Measurements from ENCODE around the gene LILRB1. TPM values are rescaled to one million over a fixed set of nuclear protein-coding genes. Genes with fewer than 3 reads are reported as not detected.

Gene LILRB1
- total and polyA plus RNA-seq, 2 donors from 2014 or later, result 0.41 to 10.9 TPM

DNA sequence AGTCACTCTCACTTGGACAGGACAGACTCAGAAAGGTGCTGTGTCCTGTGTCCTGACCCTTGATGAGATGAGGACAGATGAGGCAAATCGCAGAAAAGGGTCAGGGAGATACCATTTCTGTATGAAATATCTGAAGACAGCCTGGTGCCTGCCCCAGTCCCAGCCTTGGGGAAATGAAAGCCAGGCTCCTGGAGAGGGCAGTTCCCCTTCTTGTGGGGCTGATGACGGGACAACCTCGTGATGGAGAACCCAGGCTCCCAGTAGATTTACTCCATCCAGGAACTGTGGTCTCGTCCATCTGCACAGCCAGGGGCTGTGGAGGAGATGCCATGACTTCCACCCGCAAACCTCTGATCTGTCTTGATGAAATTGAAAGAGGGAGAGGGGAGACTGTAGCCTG is 13.8 kb downstream of the LILRB1 start:
- Histone ChIP-seq H3K9ac (ENCODE audit: low read length in 3 of 3) (no peak overlapping the region), H3K9me3 (ENCODE audit: control insufficient read depth in 2 of 3, insufficient read depth in 1 of 3, low read length in 3 of 3) (no peaks in the 10 kb centered on the region), H3K36me3 (ENCODE audit: control insufficient read depth in 2 of 3, insufficient read depth in 3 of 3, low read length in 3 of 3) (no peaks in the 10 kb centered on the region), H3K27ac (ENCODE audit: low read depth in 2 of 2, low read length in 2 of 2) (no peak overlapping the region), H3K27me3 (ENCODE audit: control insufficient read depth, insufficient read depth, low read length) (no peaks in the 10 kb centered on the region), H3K4me3 (ENCODE audit: low read length in 3 of 3) (no peak overlapping the region), H3K4me1 (ENCODE audit: control insufficient read depth in 2 of 3, insufficient read depth in 2 of 3, low read depth in 1 of 3, low read length in 3 of 3) (no peaks in the 10 kb centered on the region)
- intact Hi-C loops (cut with DNase I), result no loop called here
- DNase-seq (no peak), FAIRE-seq (no peak)
- TF ChIP-seq, protein P1, sequence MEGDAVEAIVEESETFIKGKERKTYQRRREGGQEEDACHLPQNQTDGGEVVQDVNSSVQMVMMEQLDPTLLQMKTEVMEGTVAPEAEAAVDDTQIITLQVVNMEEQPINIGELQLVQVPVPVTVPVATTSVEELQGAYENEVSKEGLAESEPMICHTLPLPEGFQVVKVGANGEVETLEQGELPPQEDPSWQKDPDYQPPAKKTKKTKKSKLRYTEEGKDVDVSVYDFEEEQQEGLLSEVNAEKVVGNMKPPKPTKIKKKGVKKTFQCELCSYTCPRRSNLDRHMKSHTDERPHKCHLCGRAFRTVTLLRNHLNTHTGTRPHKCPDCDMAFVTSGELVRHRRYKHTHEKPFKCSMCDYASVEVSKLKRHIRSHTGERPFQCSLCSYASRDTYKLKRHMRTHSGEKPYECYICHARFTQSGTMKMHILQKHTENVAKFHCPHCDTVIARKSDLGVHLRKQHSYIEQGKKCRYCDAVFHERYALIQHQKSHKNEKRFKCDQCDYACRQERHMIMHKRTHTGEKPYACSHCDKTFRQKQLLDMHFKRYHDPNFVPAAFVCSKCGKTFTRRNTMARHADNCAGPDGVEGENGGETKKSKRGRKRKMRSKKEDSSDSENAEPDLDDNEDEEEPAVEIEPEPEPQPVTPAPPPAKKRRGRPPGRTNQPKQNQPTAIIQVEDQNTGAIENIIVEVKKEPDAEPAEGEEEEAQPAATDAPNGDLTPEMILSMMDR (IDR thresholded peaks at IDR 0.05; ENCODE audit: borderline replicate concordance, extremely low read depth, insufficient read depth), result no peak

DNA sequence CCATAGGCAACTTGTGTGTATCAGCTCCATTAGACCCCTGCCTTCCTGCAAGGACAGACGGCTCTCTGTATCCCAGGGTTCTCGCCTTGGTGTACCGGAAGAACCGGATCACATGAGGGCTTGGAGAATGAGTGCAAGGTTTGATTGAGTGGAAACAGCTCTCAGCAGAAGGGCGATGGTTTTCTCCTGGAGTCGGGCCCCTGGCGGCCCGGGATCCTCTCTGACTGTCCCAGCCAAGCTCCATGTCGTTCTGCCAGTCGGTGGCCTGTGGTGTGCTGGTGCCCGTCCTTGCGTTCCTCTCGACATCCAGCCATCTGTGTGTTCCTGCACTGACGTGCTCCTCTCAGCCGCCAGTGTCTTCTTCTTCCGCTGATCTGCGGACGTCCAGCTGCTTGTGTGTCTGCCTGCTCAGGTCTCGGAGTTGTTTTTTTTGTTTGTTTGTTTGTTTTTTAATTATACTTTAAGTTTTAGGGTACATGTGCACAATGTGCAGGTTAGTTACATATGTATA is 16.1 kb downstream of the LILRB1 start:
- H3K36me3 ChIP-seq (ENCODE audit: control insufficient read depth in 2 of 3, insufficient read depth in 3 of 3, low read length in 3 of 3), result no peaks in the 10 kb centered on the region
- H3K9me3 ChIP-seq (ENCODE audit: control insufficient read depth in 2 of 3, insufficient read depth in 1 of 3, low read length in 3 of 3), result no peaks in the 10 kb centered on the region
- H3K4me3 ChIP-seq (ENCODE audit: low read length in 3 of 3), result no peak overlapping the region
- DNase-seq (no peak), FAIRE-seq (no peak)
- H3K9ac ChIP-seq (ENCODE audit: low read length in 3 of 3), result no peak overlapping the region
- no peaks in the 10 kb centered on the region for H3K27me3 ChIP-seq (ENCODE audit: control insufficient read depth, insufficient read depth, low read length)
- TF ChIP-seq, protein P1 (IDR thresholded peaks at IDR 0.05; ENCODE audit: borderline replicate concordance, extremely low read depth, insufficient read depth), result no peak
- no peak overlapping the region for H3K27ac ChIP-seq (ENCODE audit: low read depth in 2 of 2, low read length in 2 of 2)
- intact Hi-C loops (cut with DNase I), result no loop called here
- no peaks in the 10 kb centered on the region for H3K4me1 ChIP-seq (ENCODE audit: control insufficient read depth in 2 of 3, insufficient read depth in 2 of 3, low read depth in 1 of 3, low read length in 3 of 3)

GRCh38 chr19:54648129-54648528 is 17.8 kb downstream of the LILRB1 start:
- H3K4me1 ChIP-seq (ENCODE audit: control insufficient read depth in 2 of 3, insufficient read depth in 2 of 3, low read depth in 1 of 3, low read length in 3 of 3), result no peaks in the 10 kb centered on the region
- H3K27me3 ChIP-seq (ENCODE audit: control insufficient read depth, insufficient read depth, low read length), result no peaks in the 10 kb centered on the region
- intact Hi-C loops (cut with DNase I), result no loop called here
- DNase-seq (no peak), FAIRE-seq (no peak)
- H3K9ac ChIP-seq (ENCODE audit: low read length in 3 of 3), result no peak overlapping the region
- no peak overlapping the region for H3K27ac ChIP-seq (ENCODE audit: low read depth in 2 of 2, low read length in 2 of 2)
- no peaks in the 10 kb centered on the region for H3K9me3 ChIP-seq (ENCODE audit: control insufficient read depth in 2 of 3, insufficient read depth in 1 of 3, low read length in 3 of 3)
- H3K4me3 ChIP-seq (ENCODE audit: low read length in 3 of 3), result no peak overlapping the region
- H3K36me3 ChIP-seq (ENCODE audit: control insufficient read depth in 2 of 3, insufficient read depth in 3 of 3, low read length in 3 of 3), result no peaks in the 10 kb centered on the region
- TF ChIP-seq, protein P1 (IDR thresholded peaks at IDR 0.05; ENCODE audit: borderline replicate concordance, extremely low read depth, insufficient read depth), result no peak

DNA sequence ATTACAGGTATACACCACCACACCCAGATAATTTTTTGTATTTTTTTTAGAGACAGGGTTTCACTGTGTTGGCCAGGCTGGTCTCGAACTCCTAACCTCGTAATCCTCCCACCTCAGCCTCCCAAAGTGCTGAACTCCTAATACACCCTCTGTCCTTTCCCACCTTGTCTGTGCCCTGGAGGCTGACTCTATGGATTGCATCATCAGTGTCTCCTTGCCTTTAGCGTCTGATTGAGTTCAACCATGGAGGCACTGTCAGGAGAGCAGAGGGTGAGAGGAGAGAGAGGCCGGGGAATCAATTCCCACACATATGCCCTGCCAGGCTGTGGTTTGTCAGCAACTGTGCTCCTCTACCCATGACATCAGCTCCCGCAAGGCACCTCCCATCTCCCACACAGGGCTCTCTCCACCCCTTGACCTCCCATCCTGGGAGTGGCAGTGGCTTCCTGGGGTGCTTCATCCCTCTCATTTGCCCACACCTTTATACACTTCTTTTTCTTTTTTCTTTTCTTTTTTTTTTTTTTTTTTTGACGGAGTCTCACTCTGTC is 19.9 kb downstream of the LILRB1 start:
- Histone ChIP-seq H3K36me3 (ENCODE audit: control insufficient read depth in 2 of 3, insufficient read depth in 3 of 3, low read length in 3 of 3) (no peaks in the 10 kb centered on the region), H3K9ac (ENCODE audit: low read length in 3 of 3) (no peak overlapping the region), H3K4me3 (ENCODE audit: low read length in 3 of 3) (no peak overlapping the region), H3K9me3 (ENCODE audit: control insufficient read depth in 2 of 3, insufficient read depth in 1 of 3, low read length in 3 of 3) (no peaks in the 10 kb centered on the region), H3K27ac (ENCODE audit: low read depth in 2 of 2, low read length in 2 of 2) (no peak overlapping the region), H3K4me1 (ENCODE audit: control insufficient read depth in 2 of 3, insufficient read depth in 2 of 3, low read depth in 1 of 3, low read length in 3 of 3) (no peaks in the 10 kb centered on the region), H3K27me3 (ENCODE audit: control insufficient read depth, insufficient read depth, low read length) (no peaks in the 10 kb centered on the region)
- FAIRE-seq (no peak), DNase-seq (no peak)
- TF ChIP-seq, protein P1 (IDR thresholded peaks at IDR 0.05; ENCODE audit: borderline replicate concordance, extremely low read depth, insufficient read depth), result no peak
- intact Hi-C loops (cut with DNase I), result no loop called here
